NCI-H82 treated with DMSO at 0.1 percent for 48 hours (cell line): ENCODE results near the gene NRSN2.
"Not testable (repeated sequence)": the region's sequence is repeated elsewhere in the genome, so short reads cannot be mapped to it uniquely, and the experiment has no call there.

Experiments used
- DNase-seq: peaks from one replicate; lab custom pipeline; 2025; ENCODE audit not compliant: unreplicated experiment; lab: John Stamatoyannopoulos, UW

NRSN2 gene

DNA sequence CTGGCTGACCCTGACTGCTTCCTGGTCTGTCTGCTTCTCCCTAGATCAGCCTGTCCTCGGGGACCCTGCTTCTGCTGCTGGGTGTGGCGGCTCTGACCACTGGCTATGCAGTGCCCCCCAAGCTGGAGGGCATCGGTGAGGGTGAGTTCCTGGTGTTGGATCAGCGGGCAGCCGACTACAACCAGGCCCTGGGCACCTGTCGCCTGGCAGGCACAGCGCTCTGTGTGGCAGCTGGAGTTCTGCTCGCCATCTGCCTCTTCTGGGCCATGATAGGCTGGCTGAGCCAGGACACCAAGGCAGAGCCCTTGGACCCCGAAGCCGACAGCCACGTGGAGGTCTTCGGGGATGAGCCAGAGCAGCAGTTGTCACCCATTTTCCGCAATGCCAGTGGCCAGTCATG is 6.3 kb downstream of the NRSN2 start:
- DNase-seq: no peak

DNA sequence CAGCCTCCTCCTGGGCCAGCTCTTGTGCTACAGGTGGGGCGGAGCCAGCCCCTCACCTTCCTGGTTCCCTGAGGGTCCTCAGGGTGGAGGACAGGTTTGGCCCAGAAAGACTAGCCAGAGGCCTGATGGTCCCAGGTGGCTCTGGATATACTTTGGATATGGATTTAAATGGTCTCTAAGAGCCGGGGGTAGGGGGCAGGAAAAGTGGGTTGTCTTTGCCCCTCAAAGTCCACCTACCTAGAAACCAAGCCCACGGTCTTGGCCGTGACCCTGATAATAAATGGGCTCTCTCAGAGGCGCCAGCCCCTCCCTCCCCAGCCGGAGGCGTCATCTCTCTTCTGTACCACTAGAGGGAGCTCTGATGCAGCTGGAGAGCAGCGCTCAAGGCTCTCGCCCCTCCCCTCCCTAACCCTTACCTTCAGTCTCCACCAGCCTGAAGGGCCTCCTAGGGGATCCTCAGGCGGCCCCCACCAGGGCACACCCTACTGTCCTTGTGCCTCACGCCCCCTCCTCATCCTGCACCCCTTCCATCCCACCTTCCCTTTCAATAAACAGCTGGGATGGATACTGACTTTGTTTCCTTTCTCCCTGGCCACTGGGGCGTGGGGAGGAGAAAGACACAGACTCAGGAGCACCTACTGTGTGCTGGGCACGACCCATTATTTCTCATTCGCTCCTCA is 7.5 kb downstream of the NRSN2 start:
- peak; percentile 69 for DNase-seq

DNA sequence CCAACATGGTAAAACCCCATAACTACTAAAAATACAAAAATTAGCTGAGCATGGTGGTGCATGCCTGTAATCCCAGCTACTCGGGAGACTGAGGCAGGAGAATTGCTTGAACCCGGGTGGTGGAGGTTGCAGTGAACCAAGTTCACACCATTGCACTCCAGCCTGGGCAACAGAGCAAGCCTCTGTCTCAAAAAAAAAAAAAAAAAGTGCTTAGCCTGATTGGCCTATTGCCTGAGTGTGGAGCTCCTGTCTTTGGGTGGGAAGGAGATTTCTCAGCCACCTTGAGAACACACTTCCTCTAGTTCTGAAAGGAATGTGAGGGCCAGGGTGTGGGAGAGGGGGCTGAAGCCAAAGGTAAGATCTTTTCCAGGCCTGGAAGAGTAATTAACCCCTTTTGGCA is 9.2 kb downstream of the NRSN2 start:
- DNase-seq: not testable (repeated sequence)

DNA sequence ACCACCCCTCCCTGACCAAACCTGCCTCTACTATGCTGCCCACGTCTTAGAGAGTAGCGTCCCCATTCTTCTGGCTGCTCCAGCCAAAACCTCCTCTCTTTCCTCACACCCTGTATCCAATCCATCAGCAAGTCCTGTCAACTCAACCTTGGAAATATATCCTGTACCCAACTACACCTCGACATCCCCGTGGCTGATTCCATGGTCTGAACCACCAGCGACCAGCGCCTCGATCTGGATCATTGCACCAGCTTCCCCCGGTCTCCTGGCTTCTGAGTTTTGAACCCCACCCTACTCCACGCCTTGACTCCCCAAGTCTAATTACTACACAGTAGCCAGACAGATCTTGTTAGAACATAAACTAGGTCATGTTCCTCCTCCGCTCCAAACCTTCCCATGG is 9.8 kb downstream of the NRSN2 start:
- no peak for DNase-seq

DNA sequence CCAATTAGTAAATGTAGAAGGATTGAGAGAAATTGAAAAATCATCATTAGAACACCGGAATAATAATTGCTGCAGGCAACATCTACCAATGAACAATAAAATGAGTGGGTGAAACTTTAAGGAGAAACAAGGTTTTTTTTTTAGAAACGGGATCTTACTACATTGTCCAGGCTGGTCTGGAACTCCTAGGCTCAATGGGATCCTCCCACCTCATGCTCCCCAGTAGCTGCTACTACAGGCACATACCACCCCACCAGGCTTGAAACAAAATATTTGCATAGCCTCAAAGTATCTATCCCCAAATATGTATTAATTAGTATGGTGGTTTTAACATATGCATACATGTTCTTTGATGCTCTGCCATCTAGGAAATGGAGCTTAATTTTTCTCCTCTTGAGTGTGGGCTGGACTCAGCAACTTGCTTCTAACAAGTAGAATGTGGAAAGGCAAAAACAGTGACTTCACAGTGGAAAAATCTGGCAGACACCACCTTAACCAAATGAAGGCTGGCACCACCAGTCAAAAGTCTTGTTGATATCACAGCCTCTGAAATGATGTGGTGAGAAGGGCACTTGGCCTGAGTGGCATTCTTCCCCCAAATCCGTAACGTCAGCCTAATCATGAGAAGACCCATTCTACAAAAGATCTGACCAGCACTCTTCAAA is 12.1 kb downstream of the NRSN2 start:
- DNase-seq: no peak

DNA sequence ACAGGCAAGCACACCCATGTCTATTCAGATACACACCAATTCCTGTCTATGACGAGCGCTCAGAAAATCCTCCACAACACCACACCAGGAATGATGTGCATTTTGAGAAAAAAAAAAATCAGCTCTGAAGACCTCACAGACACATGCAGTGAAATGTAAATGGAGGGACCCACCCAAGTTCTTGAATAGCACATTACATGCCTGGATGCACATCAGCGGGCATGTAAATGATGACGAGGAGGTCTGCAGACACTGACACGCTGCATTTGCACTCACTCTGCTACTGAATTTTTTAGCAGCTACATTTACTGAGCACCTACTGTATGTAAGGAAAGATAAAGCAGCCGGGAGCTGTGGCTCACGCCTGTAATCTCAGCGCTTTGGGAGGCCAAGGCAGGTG is 14.7 kb downstream of the NRSN2 start:
- no peak for DNase-seq

DNA sequence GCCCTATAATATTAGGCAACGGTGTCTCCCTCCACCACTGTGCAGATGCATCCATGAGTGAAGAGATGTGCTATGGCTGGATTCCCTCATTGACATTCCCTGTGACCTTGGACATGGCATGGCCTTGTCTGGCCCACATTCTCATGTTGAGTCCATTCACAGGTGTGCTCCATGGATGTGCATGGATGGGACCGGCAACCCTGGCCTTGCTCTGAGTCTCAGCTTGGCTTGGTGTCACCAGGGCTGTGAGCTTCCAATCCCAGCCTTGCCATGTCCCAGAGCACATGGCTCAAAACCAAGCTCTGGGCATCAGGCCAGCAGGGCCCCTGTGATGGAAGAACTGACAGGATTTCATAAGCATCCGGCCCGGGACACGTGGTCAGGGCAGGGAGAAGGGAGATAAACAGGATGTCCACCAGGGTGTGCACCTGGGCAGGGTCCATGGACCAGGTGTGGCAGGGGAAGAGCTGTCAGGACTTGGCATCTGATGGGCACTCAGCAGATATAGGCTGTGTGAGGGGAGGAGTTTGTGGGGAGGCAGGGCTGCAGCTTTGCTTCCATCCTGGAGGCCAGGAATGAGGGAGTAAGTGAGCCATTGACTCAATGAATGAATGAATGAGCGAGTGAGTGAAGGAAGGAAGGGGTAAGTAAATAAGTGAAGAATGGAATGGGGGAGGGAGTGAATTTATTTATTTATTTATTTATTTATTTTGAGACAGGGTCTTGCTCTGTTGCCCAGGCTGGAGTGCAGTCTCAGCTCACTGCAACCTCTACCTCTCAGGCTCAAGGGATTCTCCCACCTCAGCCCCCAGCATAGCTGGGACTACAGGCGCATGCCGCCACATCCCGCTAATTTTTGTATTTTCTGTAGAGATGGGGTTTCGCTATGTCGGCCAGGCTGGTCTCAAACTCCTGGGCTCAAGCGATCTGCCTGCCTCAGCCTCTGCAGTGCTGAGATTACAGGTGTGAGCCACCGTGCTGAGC is 15.7 kb downstream of the NRSN2 start:
- no peak for DNase-seq

DNA sequence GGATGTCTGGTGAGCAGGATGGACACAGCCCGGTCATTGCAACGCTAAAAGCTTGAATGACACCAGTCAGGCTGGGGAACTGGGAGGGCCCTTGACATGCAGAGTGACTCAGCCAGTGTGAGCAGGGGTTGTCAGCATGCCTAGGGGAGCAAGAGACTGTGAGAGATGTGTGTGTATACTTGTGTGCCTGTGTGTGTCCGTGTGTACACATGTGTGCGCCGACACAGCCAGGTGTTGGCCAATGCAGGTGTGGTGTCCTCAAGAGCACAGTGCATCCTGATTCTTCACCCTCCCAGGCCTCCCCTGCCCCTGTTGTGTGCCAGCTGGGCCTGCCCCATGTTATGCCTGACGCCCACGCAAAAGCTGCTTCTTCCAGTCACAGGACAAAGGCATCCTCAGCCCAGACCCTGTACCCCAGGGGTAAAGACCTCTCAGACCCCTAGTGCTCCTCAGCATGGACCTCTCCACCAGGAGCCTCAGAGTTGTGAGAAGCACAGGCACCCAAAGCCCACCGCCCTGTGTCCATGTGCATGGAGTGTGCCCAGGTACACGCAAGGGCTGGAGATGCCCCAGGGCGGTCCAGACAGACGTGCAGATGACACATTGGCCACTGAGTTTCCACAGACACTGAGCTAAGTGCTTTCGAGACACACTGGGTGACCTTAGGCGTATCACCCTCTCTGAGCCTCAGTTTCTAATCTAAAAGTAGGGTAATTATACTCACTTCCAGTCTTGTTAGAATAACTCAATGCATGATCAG is 16.6 kb downstream of the NRSN2 start:
- DNase-seq: no peak

DNA sequence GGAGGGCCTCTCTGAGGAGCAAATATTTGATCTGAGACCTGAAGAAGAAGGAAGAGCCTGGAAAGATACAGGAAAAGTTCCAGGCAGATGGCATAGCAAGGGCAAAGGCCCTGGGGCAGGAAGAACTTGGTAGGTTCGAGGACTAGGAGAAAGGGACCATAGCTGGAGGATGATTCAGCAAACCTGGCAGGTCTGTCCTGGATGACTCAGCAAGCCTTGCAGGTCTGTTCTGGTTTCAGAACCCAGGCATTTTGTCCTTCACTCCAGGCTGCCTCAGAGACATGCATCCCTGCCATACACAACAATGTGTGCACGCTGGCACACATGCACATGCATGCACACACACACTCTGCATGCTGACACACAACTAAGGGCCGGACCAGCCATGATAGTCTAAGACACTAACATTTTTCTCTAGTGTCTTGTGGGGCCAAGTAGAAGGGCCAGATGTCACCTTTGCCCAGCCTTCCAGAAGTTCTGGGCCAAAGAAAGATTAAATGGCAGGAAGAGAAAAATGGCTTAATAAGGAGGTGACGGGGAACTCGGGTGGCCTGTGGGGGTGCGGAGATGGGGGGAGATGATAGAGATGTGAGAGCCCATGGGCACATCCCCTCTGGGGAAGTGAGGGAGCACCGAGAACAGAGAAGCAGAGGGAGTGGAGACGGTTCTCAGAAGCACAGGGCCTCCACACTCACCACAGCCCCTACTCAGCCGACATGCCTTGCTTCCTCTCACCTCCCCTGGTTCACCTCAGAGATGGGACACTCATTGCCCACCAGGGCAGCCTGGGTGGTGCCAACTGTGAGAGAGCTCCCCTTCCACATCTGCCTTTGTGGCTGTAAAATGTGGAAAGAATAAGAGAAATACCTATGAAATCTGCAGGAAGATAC is 18.2 kb downstream of the NRSN2 start:
- no peak for DNase-seq

DNA sequence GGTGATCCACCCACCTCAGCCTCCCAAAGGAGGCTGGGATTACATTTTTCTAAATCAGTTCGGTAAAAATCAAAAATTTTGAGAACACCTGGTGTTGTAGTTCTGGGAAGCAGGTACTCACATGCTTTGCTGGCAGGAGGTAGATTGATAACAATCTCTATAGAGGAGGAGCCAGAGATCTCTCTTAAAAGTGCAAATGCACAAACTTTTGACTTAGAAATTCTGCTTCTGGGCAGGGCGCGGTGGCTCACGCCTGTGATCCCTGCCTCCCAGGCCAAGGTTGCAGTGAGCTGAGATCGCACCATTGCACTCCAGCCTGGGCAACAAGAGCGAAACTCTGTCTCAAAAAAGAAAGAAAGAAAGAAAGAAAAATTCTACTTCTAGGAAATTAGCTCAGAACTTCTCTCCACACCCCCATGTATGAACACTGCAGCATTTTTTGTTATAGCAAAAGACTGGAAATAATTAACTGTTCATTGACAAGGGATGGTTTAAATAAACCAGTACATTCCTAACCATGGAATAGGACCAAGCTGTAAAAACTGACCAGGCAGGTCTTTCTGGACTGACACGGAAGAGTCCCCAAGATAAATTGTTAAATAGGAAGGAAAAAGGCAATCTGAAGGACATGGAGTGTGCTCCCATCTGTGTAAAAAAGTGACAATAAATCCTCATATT is 19.3 kb downstream of the NRSN2 start:
- DNase-seq: no peak

DNA sequence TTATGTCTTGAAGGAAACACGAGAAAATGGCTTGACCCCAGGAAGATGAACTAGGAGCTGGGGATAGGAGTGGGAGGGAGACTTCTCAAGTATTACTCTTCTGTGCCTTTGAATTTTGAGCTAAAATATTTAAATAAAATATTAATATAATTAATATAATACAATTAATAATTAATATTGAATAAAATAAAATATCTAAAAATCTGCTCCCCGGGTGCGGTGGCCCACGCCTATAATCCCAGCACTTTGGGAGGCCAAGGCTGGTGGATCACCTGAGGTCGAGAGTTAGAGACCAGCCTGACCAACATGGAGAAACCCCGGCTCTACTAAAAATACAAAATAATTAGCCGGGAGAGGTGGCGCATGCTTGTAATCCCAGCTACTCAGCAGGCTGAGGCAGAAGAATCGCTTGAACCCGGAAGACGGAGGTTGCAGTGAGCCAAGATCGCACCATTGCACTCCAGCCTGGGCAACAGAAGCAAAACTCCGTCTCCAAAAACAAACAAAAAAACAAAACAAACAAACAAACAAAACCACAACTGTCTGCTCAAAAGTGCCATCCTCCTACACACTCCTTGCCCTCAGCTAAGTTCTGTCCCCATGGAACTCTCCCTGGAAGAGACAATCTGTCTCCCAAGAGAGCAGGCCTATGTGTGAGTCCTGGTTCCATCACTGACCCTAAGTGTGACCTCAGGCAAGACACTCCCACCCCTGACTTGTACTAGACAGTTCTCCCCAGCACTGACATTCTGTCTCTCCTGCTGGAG is 20.0 kb downstream of the NRSN2 start:
- DNase-seq: no peak

DNA sequence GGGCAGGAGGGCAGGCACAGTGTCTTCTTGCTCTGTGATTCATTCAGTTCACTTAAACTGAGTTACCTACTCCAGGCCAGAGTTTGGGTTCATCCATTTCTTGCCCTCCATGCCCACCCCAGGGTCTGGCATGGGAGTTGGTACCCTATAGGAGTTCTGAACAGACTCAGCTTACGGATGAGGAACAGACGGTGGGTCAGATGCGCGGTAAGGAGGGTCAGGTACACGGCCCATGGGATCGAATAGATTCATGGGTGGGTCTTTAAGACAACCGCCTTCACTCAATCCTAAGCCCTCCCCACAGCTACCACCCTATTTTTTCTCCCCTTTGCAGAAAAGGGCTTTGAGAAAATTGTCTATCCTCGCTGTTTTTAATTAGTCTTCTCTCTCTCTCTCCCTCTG is 20.6 kb downstream of the NRSN2 start:
- no peak for DNase-seq

DNA sequence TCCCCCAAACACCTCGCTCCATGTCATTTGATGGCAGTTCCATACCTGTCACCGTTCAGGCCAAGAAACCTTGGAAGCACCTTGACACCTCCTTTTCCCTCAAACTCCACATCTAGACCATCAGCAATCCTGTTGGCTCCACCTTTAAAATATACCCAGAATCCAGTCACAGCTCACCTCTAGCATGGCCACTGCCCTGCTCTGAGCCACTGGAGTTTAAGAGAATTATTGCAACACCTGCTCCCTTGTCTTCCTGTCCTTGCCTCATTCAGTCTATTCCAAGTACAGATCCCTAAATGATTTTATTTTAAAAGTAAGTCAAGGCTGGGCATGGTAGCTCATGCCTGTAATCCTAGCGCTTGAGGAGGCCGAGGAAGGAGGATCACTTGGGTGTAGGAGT is 22.0 kb downstream of the NRSN2 start:
- DNase-seq: no peak

DNA sequence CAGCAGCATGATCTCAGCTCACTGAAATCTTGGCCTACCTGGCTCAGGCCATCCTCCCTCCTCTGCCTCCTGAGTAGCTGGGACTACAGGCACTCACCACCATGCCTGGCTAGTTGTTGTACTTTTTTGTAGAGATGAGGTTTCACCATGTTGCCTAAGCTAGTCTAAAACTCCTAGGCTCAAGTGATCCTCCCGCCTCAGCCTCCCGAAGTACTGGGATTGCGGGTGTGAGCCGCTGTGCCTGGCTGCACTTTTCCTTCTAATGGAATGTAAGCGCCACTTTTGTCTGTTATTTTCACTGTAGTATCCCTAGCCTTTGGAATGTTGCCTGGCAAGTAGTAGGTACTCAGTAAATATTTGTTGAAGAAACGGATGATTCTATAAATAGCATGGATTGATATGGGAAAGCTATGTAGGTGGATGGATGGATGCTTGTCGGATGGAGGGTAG is 23.3 kb downstream of the NRSN2 start:
- no peak for DNase-seq

DNA sequence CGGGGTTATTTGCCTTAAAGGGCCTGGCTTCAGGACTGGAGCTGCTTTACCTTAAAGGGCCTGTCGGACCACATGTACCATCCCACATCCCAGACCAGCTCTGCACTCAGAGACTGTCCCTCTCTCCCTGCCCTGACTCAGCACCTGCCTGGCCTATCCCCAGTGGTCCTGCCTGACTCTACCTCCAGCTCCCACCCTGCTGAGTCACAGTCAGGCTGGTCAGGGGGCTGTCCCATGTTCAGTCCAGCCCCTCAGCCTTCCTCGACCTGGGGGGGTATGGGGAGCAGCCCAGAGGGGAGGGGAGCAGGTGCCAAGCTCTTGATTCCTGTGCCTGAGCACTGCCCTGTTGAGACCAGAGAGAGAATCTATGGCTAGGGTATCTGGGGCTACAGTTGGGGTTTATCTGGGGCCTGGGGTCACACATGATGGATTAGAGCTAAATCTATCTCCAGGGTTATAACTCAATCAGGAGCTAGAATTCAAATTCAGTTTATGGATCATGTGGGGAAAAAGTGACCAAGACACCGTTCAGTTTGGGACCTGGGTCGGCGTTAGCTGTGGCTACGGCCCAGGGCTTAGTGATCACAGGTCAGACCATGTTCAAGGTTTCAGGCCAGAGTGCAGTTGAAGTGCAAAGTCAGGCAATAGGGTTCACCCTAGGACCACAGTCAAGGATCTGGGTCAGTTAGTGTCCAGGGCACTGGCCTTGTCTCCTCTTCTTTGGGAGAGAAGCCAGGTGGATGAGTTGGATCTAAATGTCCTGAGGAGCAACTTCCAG is 24.3 kb downstream of the NRSN2 start:
- DNase-seq: no peak

DNA sequence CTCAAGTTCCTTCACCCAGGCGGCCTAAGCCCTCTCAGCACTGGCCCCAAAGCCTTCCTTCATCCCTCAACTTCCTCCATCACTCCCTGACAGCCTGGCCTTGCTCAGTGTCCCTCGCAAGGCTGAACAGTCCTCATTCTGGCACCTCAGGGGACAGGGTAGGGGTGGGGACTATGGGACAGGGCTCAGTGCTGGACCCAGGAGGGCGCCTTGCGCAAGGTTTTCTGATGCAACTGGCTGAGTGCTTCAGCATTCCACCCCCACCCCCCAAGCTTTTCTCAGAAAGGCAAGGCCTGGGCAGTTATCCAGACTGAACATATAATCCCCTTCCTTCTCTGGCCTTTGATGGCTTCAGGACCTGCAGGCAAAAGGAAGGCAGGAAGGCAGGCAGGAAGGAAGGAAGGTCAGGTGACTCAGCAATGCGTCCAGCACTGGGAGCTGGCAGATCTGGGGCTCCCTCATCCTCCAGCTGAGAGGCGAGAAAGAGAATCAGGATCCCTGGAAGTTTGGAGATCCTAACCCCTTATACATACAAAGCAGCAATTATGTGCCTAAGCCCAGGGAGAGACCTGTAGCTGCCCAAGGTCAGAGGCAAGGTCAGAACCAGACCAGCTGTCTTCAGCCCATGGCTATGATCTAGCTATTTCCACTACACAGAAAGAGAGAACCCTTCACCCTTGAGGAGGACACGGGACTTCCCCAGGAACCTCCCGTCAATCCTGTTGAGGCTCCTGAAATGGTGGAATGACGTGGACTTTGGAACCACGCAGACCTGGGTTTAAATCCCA is 25.0 kb downstream of the NRSN2 start:
- DNase-seq: peak; percentile 57

DNA sequence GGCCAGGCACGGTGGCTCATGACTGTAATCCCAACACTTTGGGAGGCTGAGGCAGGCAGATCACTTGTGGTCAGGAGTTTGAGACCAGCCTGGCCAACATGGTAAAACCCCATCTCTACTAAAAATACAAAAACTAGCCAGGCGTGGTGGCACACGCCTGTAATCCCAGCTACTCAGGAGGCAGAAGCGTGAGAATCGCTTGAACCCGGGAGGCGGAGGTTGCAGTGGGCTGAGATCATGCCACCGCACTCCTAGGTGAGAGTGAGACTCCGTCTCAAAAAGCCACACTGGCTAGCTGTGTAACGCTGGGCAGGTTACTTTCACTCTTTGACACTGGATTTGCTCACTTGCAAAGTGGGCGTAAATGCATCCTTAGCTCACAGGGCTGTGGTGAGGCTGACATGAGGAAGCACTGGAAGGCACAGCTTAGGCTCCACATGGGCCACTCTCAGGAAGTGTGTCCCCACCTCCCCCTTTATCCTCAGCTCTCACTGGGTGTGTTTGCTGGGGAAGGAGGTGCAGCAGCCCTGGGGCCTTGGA is 25.7 kb downstream of the NRSN2 start:
- not testable (repeated sequence) for DNase-seq
